K562 (cell line): ENCODE data around the gene NTSR1.

ENCODE experiments used
- EP300 ChIP-seq: IDR thresholded peaks from 2 replicates; pipeline ENCODE4 v1.6.1; 2012; ENCODE audit warnings: low read length, improper control_type of control experiment
- FOSL1 ChIP-seq: fragments of 200-800 bp; sonication (Bioruptor generic); conservative IDR thresholded peaks from 2 replicates; pipeline ENCODE4 v1.6.1; 2016; ENCODE audit warnings: missing genetic modification characterization, missing compliant biosample characterization
- MEIS2 ChIP-seq: fragments of 450-650 bp; IDR thresholded peaks from 2 replicates; pipeline ENCODE4 v1.6.1; 2014; ENCODE audit warnings: mild to moderate bottlenecking; ENCODE audit not compliant: partially characterized antibody
- NR2C2 ChIP-seq, 2 experiments: fragments of 200-800 bp in 1 of 2; sonication (Bioruptor generic) in 1 of 2; sonication (generic) in 1 of 2; formaldehyde crosslinking in 1 of 2; IDR thresholded peaks; 2 replicates each; pipeline versions ENCODE4 v1.6.1 to v1.8.0; 2016 to 2022; ENCODE audit warnings: mild to moderate bottlenecking in 1 of 2, missing compliant biosample characterization in 1 of 2, missing genetic modification characterization in 1 of 2, missing genetic modification reagents in 1 of 2
- RAD21 ChIP-seq, 2 experiments: fragments of 250-450 bp in 1 of 2; fragments of 450-650 bp in 1 of 2; sonication (Bioruptor Pico) in 1 of 2; formaldehyde crosslinking in 1 of 2; IDR thresholded peaks in 1 of 2; conservative IDR thresholded peaks in 1 of 2; 2 replicates each; pipeline versions ENCODE4 v1.4.0 to v1.8.0; 2020 to 2022; ENCODE audit warnings: mild to moderate bottlenecking in 2 of 2, moderate library complexity in 1 of 2
- SREBF1 ChIP-seq: fragments of 150-350 bp; IDR thresholded peaks from 2 replicates; pipeline ENCODE4 v1.6.1; 2014; ENCODE audit warnings: antibody characterized with exemption, low read depth, low read length, borderline replicate concordance
- TRIM28 ChIP-seq: fragments of 450-650 bp; IDR thresholded peaks from 2 replicates; pipeline ENCODE4 v1.6.1; 2017
- TF ChIP-seq, protein P1 (sequence below), 2 experiments: fragments of 450-650 bp in 1 of 2; IDR thresholded peaks; 2 replicates each; pipeline ENCODE4 v1.6.1; 2011 to 2017; ENCODE audit warnings: low read depth in 2 of 2, antibody characterized with exemption in 1 of 2, borderline replicate concordance in 1 of 2, low read length in 1 of 2, mild to moderate bottlenecking in 1 of 2, mixed read lengths in 1 of 2; ENCODE audit not compliant: control insufficient read depth in 1 of 2
- TF ChIP-seq, protein P2 (sequence below), 3 experiments: IDR thresholded peaks in 2 of 3; conservative IDR thresholded peaks in 1 of 3; 2 replicates each; pipeline ENCODE4 v1.5.1; 2011 to 2012; ENCODE audit warnings: low read length in 3 of 3, mild to moderate bottlenecking in 3 of 3, control low read depth in 2 of 3, improper control_type of control experiment in 1 of 3, inconsistent platforms in 1 of 3, low read depth in 1 of 3, mixed read lengths in 1 of 3, moderate library complexity in 1 of 3; ENCODE audit not compliant: insufficient read depth in 2 of 3
- TF ChIP-seq, protein P3 (sequence below): sonication (generic); formaldehyde crosslinking; IDR thresholded peaks from 2 replicates; pipeline ENCODE4 v1.8.1; 2023; ENCODE audit warnings: mild to moderate bottlenecking, missing genetic modification reagents

DNA sequence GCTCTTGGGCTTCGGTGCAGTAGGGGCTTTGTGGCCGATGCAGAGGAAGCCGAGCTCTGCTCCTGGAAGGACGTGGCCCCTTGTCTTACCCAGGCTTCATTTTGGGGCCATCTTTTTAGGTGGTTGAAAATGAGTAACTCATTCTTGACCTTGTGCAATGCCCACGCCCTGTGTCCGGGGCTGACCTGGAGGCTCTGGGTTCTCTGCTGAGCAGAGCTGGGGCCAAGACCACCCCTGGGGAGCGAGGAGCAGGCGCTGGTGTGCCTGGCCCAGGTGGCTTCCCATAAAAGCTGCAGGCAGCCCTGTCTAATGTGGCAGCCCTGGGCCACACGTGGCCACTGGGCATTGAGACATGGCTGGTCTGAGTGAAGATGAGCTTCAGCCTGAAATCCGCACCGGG lies 25.7 kb downstream of the NTSR1 start:
- TF ChIP-seq, protein P1, sequence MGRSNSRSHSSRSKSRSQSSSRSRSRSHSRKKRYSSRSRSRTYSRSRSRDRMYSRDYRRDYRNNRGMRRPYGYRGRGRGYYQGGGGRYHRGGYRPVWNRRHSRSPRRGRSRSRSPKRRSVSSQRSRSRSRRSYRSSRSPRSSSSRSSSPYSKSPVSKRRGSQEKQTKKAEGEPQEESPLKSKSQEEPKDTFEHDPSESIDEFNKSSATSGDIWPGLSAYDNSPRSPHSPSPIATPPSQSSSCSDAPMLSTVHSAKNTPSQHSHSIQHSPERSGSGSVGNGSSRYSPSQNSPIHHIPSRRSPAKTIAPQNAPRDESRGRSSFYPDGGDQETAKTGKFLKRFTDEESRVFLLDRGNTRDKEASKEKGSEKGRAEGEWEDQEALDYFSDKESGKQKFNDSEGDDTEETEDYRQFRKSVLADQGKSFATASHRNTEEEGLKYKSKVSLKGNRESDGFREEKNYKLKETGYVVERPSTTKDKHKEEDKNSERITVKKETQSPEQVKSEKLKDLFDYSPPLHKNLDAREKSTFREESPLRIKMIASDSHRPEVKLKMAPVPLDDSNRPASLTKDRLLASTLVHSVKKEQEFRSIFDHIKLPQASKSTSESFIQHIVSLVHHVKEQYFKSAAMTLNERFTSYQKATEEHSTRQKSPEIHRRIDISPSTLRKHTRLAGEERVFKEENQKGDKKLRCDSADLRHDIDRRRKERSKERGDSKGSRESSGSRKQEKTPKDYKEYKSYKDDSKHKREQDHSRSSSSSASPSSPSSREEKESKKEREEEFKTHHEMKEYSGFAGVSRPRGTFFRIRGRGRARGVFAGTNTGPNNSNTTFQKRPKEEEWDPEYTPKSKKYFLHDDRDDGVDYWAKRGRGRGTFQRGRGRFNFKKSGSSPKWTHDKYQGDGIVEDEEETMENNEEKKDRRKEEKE (IDR thresholded peaks at IDR 0.05; ENCODE audit: borderline replicate concordance in 1 of 2, control insufficient read depth in 1 of 2, low read depth in 2 of 2, low read length in 1 of 2): no peak
- TF ChIP-seq TRIM28 (no peak), SREBF1 (no peak), EP300 (no peak), NR2C2 (CRISPR knock-in tag; IDR thresholded peaks at IDR 0.05) (no peak), NR2C2 (tag; IDR thresholded peaks at IDR 0.05) (no peak), RAD21 (CRISPR knock-in tag; conservative IDR thresholded peaks at IDR 0.05 in 1 of 2, IDR thresholded peaks at IDR 0.05 in 1 of 2) (no peak), MEIS2 (no peak), FOSL1 (no peak)
- TF ChIP-seq, protein P2, sequence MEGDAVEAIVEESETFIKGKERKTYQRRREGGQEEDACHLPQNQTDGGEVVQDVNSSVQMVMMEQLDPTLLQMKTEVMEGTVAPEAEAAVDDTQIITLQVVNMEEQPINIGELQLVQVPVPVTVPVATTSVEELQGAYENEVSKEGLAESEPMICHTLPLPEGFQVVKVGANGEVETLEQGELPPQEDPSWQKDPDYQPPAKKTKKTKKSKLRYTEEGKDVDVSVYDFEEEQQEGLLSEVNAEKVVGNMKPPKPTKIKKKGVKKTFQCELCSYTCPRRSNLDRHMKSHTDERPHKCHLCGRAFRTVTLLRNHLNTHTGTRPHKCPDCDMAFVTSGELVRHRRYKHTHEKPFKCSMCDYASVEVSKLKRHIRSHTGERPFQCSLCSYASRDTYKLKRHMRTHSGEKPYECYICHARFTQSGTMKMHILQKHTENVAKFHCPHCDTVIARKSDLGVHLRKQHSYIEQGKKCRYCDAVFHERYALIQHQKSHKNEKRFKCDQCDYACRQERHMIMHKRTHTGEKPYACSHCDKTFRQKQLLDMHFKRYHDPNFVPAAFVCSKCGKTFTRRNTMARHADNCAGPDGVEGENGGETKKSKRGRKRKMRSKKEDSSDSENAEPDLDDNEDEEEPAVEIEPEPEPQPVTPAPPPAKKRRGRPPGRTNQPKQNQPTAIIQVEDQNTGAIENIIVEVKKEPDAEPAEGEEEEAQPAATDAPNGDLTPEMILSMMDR (IDR thresholded peaks at IDR 0.05 in 2 of 3, conservative IDR thresholded peaks at IDR 0.05 in 1 of 3; ENCODE audit: insufficient read depth in 2 of 3, low read depth in 1 of 3, low read length in 3 of 3): no peak
- TF ChIP-seq, protein P3, sequence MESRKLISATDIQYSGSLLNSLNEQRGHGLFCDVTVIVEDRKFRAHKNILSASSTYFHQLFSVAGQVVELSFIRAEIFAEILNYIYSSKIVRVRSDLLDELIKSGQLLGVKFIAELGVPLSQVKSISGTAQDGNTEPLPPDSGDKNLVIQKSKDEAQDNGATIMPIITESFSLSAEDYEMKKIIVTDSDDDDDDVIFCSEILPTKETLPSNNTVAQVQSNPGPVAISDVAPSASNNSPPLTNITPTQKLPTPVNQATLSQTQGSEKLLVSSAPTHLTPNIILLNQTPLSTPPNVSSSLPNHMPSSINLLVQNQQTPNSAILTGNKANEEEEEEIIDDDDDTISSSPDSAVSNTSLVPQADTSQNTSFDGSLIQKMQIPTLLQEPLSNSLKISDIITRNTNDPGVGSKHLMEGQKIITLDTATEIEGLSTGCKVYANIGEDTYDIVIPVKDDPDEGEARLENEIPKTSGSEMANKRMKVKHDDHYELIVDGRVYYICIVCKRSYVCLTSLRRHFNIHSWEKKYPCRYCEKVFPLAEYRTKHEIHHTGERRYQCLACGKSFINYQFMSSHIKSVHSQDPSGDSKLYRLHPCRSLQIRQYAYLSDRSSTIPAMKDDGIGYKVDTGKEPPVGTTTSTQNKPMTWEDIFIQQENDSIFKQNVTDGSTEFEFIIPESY (CRISPR knock-in tag): no peak
